Measurements from ENCODE around the gene SORCS3. TPM values are rescaled to one million over a fixed set of nuclear protein-coding genes. Genes with fewer than 3 reads are reported as not detected.

The SORCS3 gene
- total RNA-seq, 1 experiment from 2014 or later, result not detected

GRCh38 chr10:104608091-104608828 is 32.8 kb upstream of the SORCS3 start:
- ATAC-seq (no peak), DNase-seq (no peak)
- Histone ChIP-seq H3K27me3 (ENCODE audit: low read length) (peaks cover 10% of the 10 kb centered on the region; the same call in 1 of the 2 replicates), H3K4me1 (ENCODE audit: insufficient read depth, low read length) (no peaks in the 10 kb centered on the region), H3K36me3 (ENCODE audit: low read depth, low read length) (no peaks in the 10 kb centered on the region), H3K9ac (ENCODE audit: low read length) (no peak overlapping the region), H3K79me2 (ENCODE audit: low read length) (no peaks in the 10 kb centered on the region), H3K4me2 (ENCODE audit: low read length) (no peak overlapping the region), H3K4me3 (ENCODE audit: low read length) (no peak overlapping the region), H4K20me1 (ENCODE audit: low read length) (no peaks in the 10 kb centered on the region), H3F3A (ENCODE audit: low read length, unreplicated experiment) (no peaks in the 10 kb centered on the region), H3K9me2 (replicated peaks; ENCODE audit: low read length) (no peaks in the 10 kb centered on the region), H2AFZ (ENCODE audit: low read length) (no peak overlapping the region), H3K9me3 (ENCODE audit: low read length) (no peaks in the 10 kb centered on the region), H3K27ac (ENCODE audit: low read length) (no peak overlapping the region)
- POLR2A ChIA-PET (ENCODE audit: unreplicated experiment), result no interaction called here
- TF ChIP-seq EZH2 (IDR thresholded peaks at IDR 0.05; ENCODE audit: low read length, unreplicated experiment), result no peak
- no peak for TF ChIP-seq EZH2phosphoT487 (IDR thresholded peaks at IDR 0.05; ENCODE audit: borderline replicate concordance, low read length)
- no peak for TF ChIP-seq CTCF (conservative IDR thresholded peaks at IDR 0.05; ENCODE audit: low read depth, low read length)
- intact Hi-C loops (cut with micrococcal nuclease), result no loop called here
- CTCF ChIA-PET, result no interaction called here
- BruUV-seq (replicated peaks), result no TSS peak

- no peak for DNase-seq
- CTCF ChIA-PET, result no interaction called here
Observed at GRCh38 chr10:104612571-104613205, 28.4 kb upstream of the SORCS3 start.

More at GRCh38 chr10:104612571-104613205, 28.4 kb upstream of the SORCS3 start:
- H3K9me2 ChIP-seq (replicated peaks; ENCODE audit: low read length), result no peaks in the 10 kb centered on the region
- H3K4me1 ChIP-seq (ENCODE audit: insufficient read depth, low read length), result no peaks in the 10 kb centered on the region
- POLR2A ChIA-PET (ENCODE audit: unreplicated experiment), result no interaction called here
- ATAC-seq, result no peak
- intact Hi-C loops (cut with micrococcal nuclease), result loop anchor here (5.0 kb wide), 1 partner anchor 205 kb away; no protein-coding TSS in a partner anchor
- H3K27ac ChIP-seq (ENCODE audit: low read length), result no peak overlapping the region
- peaks cover 10% of the 10 kb centered on the region; the same call in 1 of the 2 replicates for H3K27me3 ChIP-seq (ENCODE audit: low read length)
- no peaks in the 10 kb centered on the region for H3K79me2 ChIP-seq (ENCODE audit: low read length)
- H4K20me1 ChIP-seq (ENCODE audit: low read length), result no peaks in the 10 kb centered on the region
- H3F3A ChIP-seq (ENCODE audit: low read length, unreplicated experiment), result no peaks in the 10 kb centered on the region
- no peak for TF ChIP-seq EZH2phosphoT487 (IDR thresholded peaks at IDR 0.05; ENCODE audit: borderline replicate concordance, low read length)
- no peak for TF ChIP-seq EZH2 (IDR thresholded peaks at IDR 0.05; ENCODE audit: low read length, unreplicated experiment)
- no peak for TF ChIP-seq CTCF (conservative IDR thresholded peaks at IDR 0.05; ENCODE audit: low read depth, low read length)
- H3K4me2 ChIP-seq (ENCODE audit: low read length), result no peak overlapping the region
- no peak overlapping the region for H2AFZ ChIP-seq (ENCODE audit: low read length)
- H3K9ac ChIP-seq (ENCODE audit: low read length), result no peak overlapping the region
- H3K36me3 ChIP-seq (ENCODE audit: low read depth, low read length), result no peaks in the 10 kb centered on the region
- BruUV-seq (replicated peaks), result no TSS peak
- H3K9me3 ChIP-seq (ENCODE audit: low read length), result no peaks in the 10 kb centered on the region
- H3K4me3 ChIP-seq (ENCODE audit: low read length), result no peak overlapping the region

Data from PC-3 (cell line).